IMR-90 (cell line): ENCODE measurements around the gene DTX3L. TPM values are rescaled to one million over a fixed set of nuclear protein-coding genes. Genes with fewer than 3 reads are reported as not detected.

Experiments
- ATAC-seq: fragments of 200-7000 bp; cut with Tn5 transposase; 2 replicates; pipeline ENCODE4 v1.9.1; 2020; ENCODE audit warnings: low read depth, mild to moderate bottlenecking, moderate library complexity
- BruUV-seq: library from RNA; stranded (reverse); fragments of 400-500 nt; replicated peaks from 2 replicates; lab custom pipeline; 2021; lab: Mats Ljungman, UMichigan
- CTCF ChIA-PET: fragments of 300-600 bp; formaldehyde crosslinking; extraction: SDS; loops from one replicate; lab custom pipeline; 2021; ENCODE audit warnings: antibody characterized with exemption; lab: Yijun Ruan, JAX
- POLR2A ChIA-PET: fragments of 300-600 bp; sonication (Branson Sonifier 250); formaldehyde crosslinking; loops from one replicate; lab custom pipeline; 2022; ENCODE audit warnings: antibody characterized with exemption; ENCODE audit not compliant: unreplicated experiment; lab: Charles Lee
- DNase-seq: peaks from one replicate; pipeline ENCODE4 v3.0.0; 2013
- H2AFZ ChIP-seq: replicated peaks from 2 replicates; pipeline ENCODE3; 2013; ENCODE audit warnings: low read length, mild to moderate bottlenecking; ENCODE audit not compliant: poor library complexity
- H2AK5ac ChIP-seq: 2 replicates; pipeline ENCODE4 v1.6.1; 2013; ENCODE audit warnings: low read depth, low read length, inconsistent platforms
- H2AK9ac ChIP-seq: replicated peaks from 2 replicates; pipeline ENCODE3; 2013; ENCODE audit warnings: mild to moderate bottlenecking, low read depth, low read length, moderate library complexity; ENCODE audit not compliant: poor library complexity
- H2BK120ac ChIP-seq: 2 replicates; pipeline ENCODE4 v1.6.1; 2013; ENCODE audit warnings: low read depth, low read length, inconsistent platforms
- H2BK15ac ChIP-seq: 3 replicates; pipeline ENCODE4 v1.6.1; 2013; ENCODE audit warnings: low read depth, low read length, inconsistent platforms
- H2BK20ac ChIP-seq: 2 replicates; pipeline ENCODE4 v1.6.1; 2013; ENCODE audit warnings: low read depth, mild to moderate bottlenecking, inconsistent platforms, low read length, moderate library complexity
- H2BK5ac ChIP-seq: 2 replicates; pipeline ENCODE4 v1.6.1; 2013; ENCODE audit warnings: mild to moderate bottlenecking, low read depth, low read length, inconsistent platforms; ENCODE audit not compliant: poor library complexity, severe bottlenecking
- H3K14ac ChIP-seq: replicated peaks from 2 replicates; pipeline ENCODE4 v1.6.1; 2013; ENCODE audit warnings: low read depth, low read length, inconsistent platforms
- H3K18ac ChIP-seq: 2 replicates; pipeline ENCODE4 v1.6.1; 2013; ENCODE audit warnings: low read depth, low read length, control low read depth
- H3K23ac ChIP-seq: 2 replicates; pipeline ENCODE4 v1.6.1; 2013; ENCODE audit warnings: low read depth, low read length, inconsistent platforms
- H3K27ac ChIP-seq: 2 replicates; pipeline ENCODE4 v1.5.1; 2013; ENCODE audit warnings: mild to moderate bottlenecking, control low read depth, low read length; ENCODE audit not compliant: insufficient read depth
- H3K27me3 ChIP-seq: 2 replicates; pipeline ENCODE4 v1.6.1; 2013; ENCODE audit warnings: low read length; ENCODE audit not compliant: control insufficient read depth, insufficient read depth
- H3K36me3 ChIP-seq: 2 replicates; pipeline ENCODE4 v1.6.1; 2013; ENCODE audit warnings: low read length, mixed read lengths; ENCODE audit not compliant: control insufficient read depth, insufficient read depth
- H3K4ac ChIP-seq: 2 replicates; pipeline ENCODE4 v1.6.1; 2013; ENCODE audit warnings: low read depth, low read length, inconsistent platforms
- H3K4me1 ChIP-seq: 2 replicates; pipeline ENCODE4 v1.6.1; 2013; ENCODE audit warnings: low read length, mixed read lengths; ENCODE audit not compliant: control insufficient read depth, insufficient read depth
- H3K4me2 ChIP-seq: 2 replicates; pipeline ENCODE4 v1.6.1; 2013; ENCODE audit warnings: low read depth, mild to moderate bottlenecking, control low read depth, low read length, moderate library complexity
- H3K4me3 ChIP-seq: 2 replicates; pipeline ENCODE4 v1.5.1; 2013; ENCODE audit warnings: low read depth, mild to moderate bottlenecking, control low read depth, low read length, moderate library complexity; ENCODE audit not compliant: insufficient read depth
- H3K56ac ChIP-seq: 2 replicates; pipeline ENCODE4 v1.6.1; 2013; ENCODE audit warnings: low read length, inconsistent platforms; ENCODE audit not compliant: insufficient read depth; ENCODE audit errors: extremely low read depth
- H3K79me1 ChIP-seq, 2 experiments: 2 replicates each; pipeline ENCODE4 v1.6.1; 2013; ENCODE audit warnings: low read length in 2 of 2, inconsistent platforms in 1 of 2, low read depth in 1 of 2
- H3K9ac ChIP-seq: 2 replicates; pipeline ENCODE4 v1.6.1; 2013; ENCODE audit warnings: low read depth, low read length, control low read depth
- H3K9me1 ChIP-seq: 2 replicates; pipeline ENCODE4 v1.6.1; 2013; ENCODE audit warnings: low read length, inconsistent platforms; ENCODE audit not compliant: insufficient read depth
- H3K9me3 ChIP-seq: 2 replicates; pipeline ENCODE4 v1.6.1; 2013; ENCODE audit warnings: low read length; ENCODE audit not compliant: control insufficient read depth, insufficient read depth
- H4K20me1 ChIP-seq: 2 replicates; pipeline ENCODE4 v1.6.1; 2013; ENCODE audit warnings: low read length, inconsistent platforms; ENCODE audit not compliant: insufficient read depth
- H4K5ac ChIP-seq: 2 replicates; pipeline ENCODE4 v1.6.1; 2013; ENCODE audit warnings: mild to moderate bottlenecking, low read depth, low read length, control low read depth
- H4K8ac ChIP-seq, 2 experiments: 2 replicates each; pipeline ENCODE4 v1.6.1; 2013; ENCODE audit warnings: low read depth in 2 of 2, low read length in 2 of 2, control low read depth in 1 of 2, inconsistent platforms in 1 of 2
- H4K91ac ChIP-seq: 2 replicates; pipeline ENCODE4 v1.6.1; 2013; ENCODE audit warnings: low read depth, low read length, inconsistent platforms; ENCODE audit not compliant: insufficient read depth
- CHD1 ChIP-seq: IDR thresholded peaks from 2 replicates; pipeline ENCODE4 v1.6.1; 2012; ENCODE audit warnings: low read depth, low read length, improper control_type of control experiment
- MXI1 ChIP-seq: IDR thresholded peaks from 2 replicates; pipeline ENCODE4 v1.6.1; 2012; ENCODE audit warnings: low read depth, mild to moderate bottlenecking, low read length, moderate library complexity, borderline replicate concordance
- RFX5 ChIP-seq: IDR thresholded peaks from 2 replicates; pipeline ENCODE4 v1.8.0; 2012; ENCODE audit warnings: low read depth, mild to moderate bottlenecking, low read length, moderate library complexity
- SMC3 ChIP-seq: fragments of 150-350 bp; IDR thresholded peaks from 2 replicates; pipeline ENCODE4 v1.6.1; 2016; ENCODE audit warnings: low read depth, mild to moderate bottlenecking, antibody characterized with exemption, low read length, moderate library complexity
- WGBS, 2 experiments: methylation state at CpG; one replicate each; pipeline versions ENCODE4 v1.1.5 to v1.1.7; 2013; ENCODE audit warnings: missing lambda C conversion rate in 2 of 2; ENCODE audit not compliant: insufficient read length in 1 of 2; ENCODE audit errors: extremely low coverage in 2 of 2; 5-methylcytosine and 5-hydroxymethylcytosine counted together
- dilution Hi-C: fragments of 300-500 bp; cut with HindIII; formaldehyde crosslinking; loops from one replicate; pipeline ENCODE4 v1.14.3; 2018; ENCODE audit warnings: low sequenced_read_pairs; ENCODE audit not compliant: unreplicated experiment
- in situ Hi-C: fragments of 300-500 bp; cut with MboI; formaldehyde crosslinking; loops from 3 replicates; pipeline ENCODE4 v1.14.3; 2019; ENCODE audit warnings: low sequenced_read_pairs, inconsistent platforms, mixed read lengths
- intact Hi-C: fragments of 100-400 bp; cut with micrococcal nuclease; formaldehyde crosslinking; loops from 2 replicates; pipeline ENCODE4 v1.10.0; 2022
- polyA plus RNA-seq, 3 experiments: library from polyadenylated mRNA; depleted of rRNA; stranded (reverse); fragments of >200 nt; gene quantifications; 2 replicates each; pipeline ENCODE4 v1.2.3, GENCODE V29; 2012; ENCODE audit warnings: low replicate concordance in 1 of 3
- total RNA-seq: library from RNA; depleted of rRNA; stranded (reverse); fragments of >200 nt; gene quantifications from 2 replicates; pipeline ENCODE4 v1.2.3, GENCODE V29; 2012

Gene DTX3L
- total and polyA plus RNA-seq, 2 of the 4 experiments (the other 2 are of a cell fraction): 4.1 to 7.9 TPM

DNA sequence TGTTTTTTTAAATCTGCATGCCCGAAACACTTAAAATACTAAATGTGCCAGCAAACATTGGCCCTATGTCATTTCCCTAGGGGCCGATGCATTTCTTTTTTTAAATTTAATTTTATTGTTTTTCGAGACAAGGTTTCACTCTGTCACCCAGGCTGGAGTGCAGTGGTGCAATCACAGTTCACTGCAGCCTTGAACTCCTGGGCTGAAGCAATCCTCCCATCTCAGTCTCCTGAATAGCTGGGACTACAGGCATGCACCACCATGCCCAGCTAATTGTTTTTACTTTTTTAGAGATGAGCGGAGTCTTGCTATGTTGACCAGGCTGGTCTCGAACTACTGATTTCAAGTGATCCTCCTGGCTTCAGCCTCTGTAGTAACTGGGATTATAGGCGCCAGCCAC is 5.5 kb upstream of the DTX3L start:
- no peak overlapping the region for H3K18ac ChIP-seq
- WGBS, 2 experiments: no CpG with 5 or more reads among the region's 6 CpGs
- ATAC-seq: no peak

More for the DNA sequence above, 5.5 kb upstream of the DTX3L start:
- Histone ChIP-seq H3K14ac (no peak overlapping the region), H2AK5ac (no peak overlapping the region), H2AFZ (no peak overlapping the region), H4K20me1 (no peaks in the 10 kb centered on the region), H3K27ac (no peak overlapping the region), H4K5ac (no peak overlapping the region), H3K4me3 (no peak overlapping the region), H2BK20ac (no peak overlapping the region), H3K79me1 (peaks cover 2 to 3% of the 10 kb centered on the region in 2 experiments; a peak in 2 of 4 replicates), H2BK15ac (no peak overlapping the region), H2BK120ac (no peak overlapping the region), H4K8ac (no peak overlapping the region), H2AK9ac (no peak overlapping the region), H4K91ac (no peak overlapping the region), H3K56ac (no peak overlapping the region), H3K4me1 (peaks cover 5% of the 10 kb centered on the region), H3K23ac (no peak overlapping the region), H3K27me3 (no peaks in the 10 kb centered on the region), H3K36me3 (peaks cover 13% of the 10 kb centered on the region; the same call in 1 of the 2 replicates), H3K4ac (no peak overlapping the region), H2BK5ac (no peak overlapping the region), H3K4me2 (no peak overlapping the region), H3K9ac (no peak overlapping the region), H3K9me3 (no peaks in the 10 kb centered on the region), H3K9me1 (peaks cover 4% of the 10 kb centered on the region; the same call in 1 of the 2 replicates)
- POLR2A ChIA-PET: no interaction called here
- no peak for DNase-seq
- dilution Hi-C loops: no loop called here
- BruUV-seq: no TSS peak
- TF ChIP-seq RFX5 (no peak), CHD1 (no peak), MXI1 (no peak), SMC3 (no peak)
- in situ Hi-C loops: loop anchor here (5.0 kb wide), 1 partner anchor 119 kb away; no protein-coding TSS in a partner anchor
- intact Hi-C loops: no loop called here
- CTCF ChIA-PET: interaction anchor here (7.3 kb wide), 1 partner anchor 121 kb away, joined by 34 read pairs; no protein-coding TSS in a partner anchor
